ENCODE data around the gene LAMB2. TPM values are rescaled to one million over a fixed set of nuclear protein-coding genes. Genes with fewer than 3 reads are reported as not detected.

LAMB2 gene
- total RNA-seq: 116 and 232 TPM in 2 replicates

DNA sequence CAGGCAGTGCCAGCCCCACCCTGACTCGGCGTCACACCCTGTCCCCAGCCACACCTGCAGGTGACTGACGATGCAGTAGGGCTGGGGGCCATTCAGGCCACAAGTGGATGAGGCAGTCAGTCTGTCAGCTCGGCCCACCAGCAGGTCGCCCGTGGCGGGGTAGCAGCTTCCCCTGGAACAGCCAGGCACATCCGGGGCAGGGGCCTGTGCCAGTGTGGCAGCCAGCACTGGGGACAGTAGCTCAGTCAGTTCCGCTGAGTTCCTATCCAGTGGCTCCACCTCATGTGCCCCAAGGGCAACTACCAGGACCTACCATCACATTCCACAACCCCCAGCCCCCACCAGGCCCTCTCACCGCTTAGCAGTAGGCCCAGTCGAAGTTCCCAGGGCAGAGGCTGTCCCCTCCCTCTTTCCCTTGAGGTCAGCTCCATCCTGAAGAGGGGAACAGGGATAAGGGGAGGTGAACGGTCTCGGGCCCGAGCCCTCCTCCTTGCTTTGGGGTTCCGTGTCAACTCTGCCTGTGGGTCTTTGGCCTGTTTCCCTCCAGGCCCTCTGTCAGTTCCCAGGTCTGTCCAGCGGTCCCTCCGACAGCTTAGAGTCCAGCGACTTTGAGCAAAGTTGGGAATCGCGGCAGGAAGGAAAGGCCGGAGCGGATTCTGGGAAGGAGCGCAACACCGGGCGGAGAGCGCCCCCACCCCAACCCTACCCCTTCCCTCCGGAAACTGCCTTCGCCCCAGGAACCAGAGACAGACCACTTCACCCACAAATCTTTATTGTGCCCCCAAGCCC is at the start of gene LAMB2:
TSS of gene LAMB2 (minus strand) at position 614 of the 789 bp plus-strand sequence. CDS start at position 431, 183 bp downstream.
- no peak for DNase-seq (ENCODE audit: low read depth)
- peak within 1 kb of the TSS; percentile 81 for H3K4me3 ChIP-seq (ENCODE audit: low read depth, low read length)
- TF ChIP-seq, protein P1, sequence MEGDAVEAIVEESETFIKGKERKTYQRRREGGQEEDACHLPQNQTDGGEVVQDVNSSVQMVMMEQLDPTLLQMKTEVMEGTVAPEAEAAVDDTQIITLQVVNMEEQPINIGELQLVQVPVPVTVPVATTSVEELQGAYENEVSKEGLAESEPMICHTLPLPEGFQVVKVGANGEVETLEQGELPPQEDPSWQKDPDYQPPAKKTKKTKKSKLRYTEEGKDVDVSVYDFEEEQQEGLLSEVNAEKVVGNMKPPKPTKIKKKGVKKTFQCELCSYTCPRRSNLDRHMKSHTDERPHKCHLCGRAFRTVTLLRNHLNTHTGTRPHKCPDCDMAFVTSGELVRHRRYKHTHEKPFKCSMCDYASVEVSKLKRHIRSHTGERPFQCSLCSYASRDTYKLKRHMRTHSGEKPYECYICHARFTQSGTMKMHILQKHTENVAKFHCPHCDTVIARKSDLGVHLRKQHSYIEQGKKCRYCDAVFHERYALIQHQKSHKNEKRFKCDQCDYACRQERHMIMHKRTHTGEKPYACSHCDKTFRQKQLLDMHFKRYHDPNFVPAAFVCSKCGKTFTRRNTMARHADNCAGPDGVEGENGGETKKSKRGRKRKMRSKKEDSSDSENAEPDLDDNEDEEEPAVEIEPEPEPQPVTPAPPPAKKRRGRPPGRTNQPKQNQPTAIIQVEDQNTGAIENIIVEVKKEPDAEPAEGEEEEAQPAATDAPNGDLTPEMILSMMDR (conservative IDR thresholded peaks at IDR 0.05; ENCODE audit: low read depth, low read length): peak; percentile 31

DNA sequence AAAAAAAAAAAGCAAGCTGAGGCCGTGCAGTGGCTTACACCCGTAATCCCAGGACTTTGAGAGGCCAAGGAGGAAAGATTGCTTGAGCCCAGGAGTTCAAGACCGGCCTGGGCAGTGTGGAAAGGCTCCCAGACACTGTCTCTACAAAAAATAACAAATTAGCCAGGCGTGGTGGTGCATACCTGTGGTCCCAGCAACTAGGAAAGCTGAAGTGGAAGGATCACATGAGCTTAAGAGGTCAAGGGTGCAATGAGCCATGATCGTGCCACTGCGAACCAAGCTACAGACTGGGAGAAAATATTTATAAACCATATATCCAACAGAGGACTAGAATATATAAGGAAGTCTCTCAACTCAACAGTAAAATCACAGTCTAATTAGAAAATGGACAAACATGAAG is 48.5 kb upstream of the LAMB2 start:
- H3K4me3 ChIP-seq (ENCODE audit: low read depth, low read length): no peak overlapping the region
- TF ChIP-seq, protein P1 (conservative IDR thresholded peaks at IDR 0.05; ENCODE audit: low read depth, low read length): no peak
- no peak for DNase-seq (ENCODE audit: low read depth)

DNA sequence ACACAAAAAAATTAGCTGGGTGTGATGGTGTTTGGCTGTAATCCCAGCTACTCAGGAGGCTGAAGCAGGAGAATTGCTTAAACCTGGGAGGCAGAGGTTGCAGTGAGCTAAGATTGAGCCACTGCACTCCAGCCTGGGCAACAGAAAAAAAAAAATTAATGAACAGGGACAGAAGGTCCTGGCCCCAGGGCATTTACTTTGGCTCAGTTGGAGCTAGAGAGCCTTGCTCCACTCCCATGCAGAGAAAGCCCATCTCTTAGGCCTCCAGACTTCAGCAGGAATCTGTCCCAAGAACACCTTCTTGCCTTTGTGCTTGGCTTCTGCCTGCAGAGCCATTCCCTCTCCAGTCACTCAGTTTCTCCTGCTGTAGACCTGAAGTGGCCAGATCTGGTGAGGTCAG is 47.3 kb upstream of the LAMB2 start:
- DNase-seq (ENCODE audit: low read depth): no peak
- H3K4me3 ChIP-seq (ENCODE audit: low read depth, low read length): no peak overlapping the region
- TF ChIP-seq, protein P1 (conservative IDR thresholded peaks at IDR 0.05; ENCODE audit: low read depth, low read length): no peak

DNA sequence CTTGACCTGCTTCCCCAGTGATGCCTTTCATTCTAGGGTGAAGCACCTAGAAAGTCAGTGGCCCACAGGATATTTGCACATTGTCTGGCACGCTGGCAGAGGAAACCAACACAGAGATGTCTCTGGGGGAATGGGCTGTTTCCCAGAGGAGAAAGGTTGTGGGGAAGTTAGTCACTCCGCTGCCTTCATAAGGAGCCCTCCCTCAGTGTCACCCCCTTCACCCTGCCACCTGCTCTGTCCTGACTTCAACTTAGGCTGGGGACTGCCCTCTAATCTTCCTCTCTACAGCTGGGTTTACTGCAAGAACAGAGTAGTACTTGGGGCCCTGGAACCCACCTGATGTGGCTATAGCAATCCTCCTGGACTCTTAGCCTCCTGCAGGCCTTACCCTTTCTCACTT is 44.2 kb upstream of the LAMB2 start:
- TF ChIP-seq, protein P1 (conservative IDR thresholded peaks at IDR 0.05; ENCODE audit: low read depth, low read length): no peak
- H3K4me3 ChIP-seq (ENCODE audit: low read depth, low read length): no peak overlapping the region
- no peak for DNase-seq (ENCODE audit: low read depth)

DNA sequence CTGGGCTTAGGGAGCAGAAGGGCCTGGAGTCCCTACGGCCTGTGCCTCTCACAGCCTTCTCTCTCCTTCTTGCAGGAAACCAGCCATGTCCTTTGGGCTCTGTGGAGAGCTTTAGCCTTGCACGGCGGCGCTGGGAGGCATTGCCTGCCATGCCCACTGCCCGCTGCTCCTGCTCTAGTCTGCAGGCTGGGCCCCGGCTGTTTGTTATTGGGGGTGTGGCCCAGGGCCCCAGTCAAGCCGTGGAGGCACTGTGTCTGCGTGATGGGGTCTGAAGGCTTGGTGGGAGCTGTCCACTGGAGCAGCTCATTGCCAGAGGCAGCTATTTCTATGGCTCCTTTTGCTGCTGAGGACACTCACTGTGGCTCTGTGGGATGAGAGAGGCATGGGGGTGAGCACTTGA is 42.7 kb upstream of the LAMB2 start:
- no peak for DNase-seq (ENCODE audit: low read depth)
- TF ChIP-seq, protein P1 (conservative IDR thresholded peaks at IDR 0.05; ENCODE audit: low read depth, low read length): no peak
- no peak overlapping the region for H3K4me3 ChIP-seq (ENCODE audit: low read depth, low read length)

DNA sequence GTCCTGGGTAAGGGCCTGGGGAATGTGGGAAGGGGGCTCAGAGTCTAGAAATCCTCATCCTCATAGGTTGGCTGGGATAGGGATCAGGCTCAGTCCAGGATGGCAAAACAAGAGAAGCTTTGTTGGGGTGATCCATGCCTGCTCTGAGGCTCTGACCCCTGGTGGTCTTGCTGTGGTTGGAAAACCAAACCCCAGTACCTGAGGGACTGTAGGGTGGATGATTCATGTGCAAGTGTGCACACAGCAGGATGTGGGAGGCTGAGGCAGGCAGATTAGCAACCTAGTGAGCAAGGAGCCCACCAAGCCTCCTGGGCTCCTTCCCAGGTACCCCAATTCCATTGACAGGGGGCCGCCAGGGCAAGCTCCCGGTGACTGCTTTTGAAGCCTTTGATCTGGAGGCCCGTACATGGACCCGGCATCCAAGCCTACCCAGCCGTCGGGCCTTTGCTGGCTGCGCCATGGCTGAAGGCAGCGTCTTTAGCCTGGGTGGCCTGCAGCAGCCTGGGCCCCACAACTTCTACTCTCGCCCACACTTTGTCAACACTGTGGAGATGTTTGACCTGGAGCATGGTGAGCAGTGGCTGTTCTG is 41.6 kb upstream of the LAMB2 start:
- TF ChIP-seq, protein P1 (conservative IDR thresholded peaks at IDR 0.05; ENCODE audit: low read depth, low read length): no peak
- no peak overlapping the region for H3K4me3 ChIP-seq (ENCODE audit: low read depth, low read length)
- DNase-seq (ENCODE audit: low read depth): no peak

All from epithelial cell of proximal tubule (primary cell).